ENCODE measurements around the gene PHF2. TPM values are rescaled to one million over a fixed set of nuclear protein-coding genes. Genes with fewer than 3 reads are reported as not detected.

The PHF2 gene
- polyA plus RNA-seq, 1 of the 3 experiments (the other 2 are of a cell fraction), result 11.2 TPM

DNA sequence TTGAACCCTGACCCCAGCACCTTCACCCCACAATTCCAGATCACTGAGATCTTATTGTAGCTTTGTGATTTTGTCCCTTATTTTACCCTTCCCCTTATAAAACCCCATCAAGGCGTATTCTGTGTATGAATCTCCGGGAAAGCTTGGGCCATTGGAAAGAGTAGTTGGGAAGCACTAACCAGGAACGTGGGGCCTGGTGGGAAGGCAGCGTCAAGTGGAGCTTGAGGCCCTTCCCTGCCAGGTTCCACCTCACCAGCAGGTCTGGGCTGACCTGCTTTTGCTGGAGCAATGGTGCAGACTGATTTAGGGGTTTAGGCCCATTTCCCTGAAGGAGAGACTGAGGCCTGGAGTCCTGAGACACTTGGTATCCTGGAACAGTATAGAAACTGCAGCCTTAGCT is 9.3 kb downstream of the PHF2 start:
- H3K4me3 ChIP-seq (ENCODE audit: low read depth in 2 of 2, low read length in 1 of 2), result no peak overlapping the region
- H3K79me2 ChIP-seq (ENCODE audit: insufficient read depth), result peaks cover 86% of the 10 kb centered on the region
- DNase-seq, result no peak
- H3K36me3 ChIP-seq (replicated peaks in 1 of 2; ENCODE audit: control insufficient read depth in 1 of 2, insufficient read depth in 2 of 2, low read length in 1 of 2), result no peaks in the 10 kb centered on the region
- peaks cover 0 to 29% of the 10 kb centered on the region in 2 experiments; a peak in 1 of 4 replicates for H3K4me1 ChIP-seq (ENCODE audit: control insufficient read depth in 1 of 2, insufficient read depth in 2 of 2, low read depth in 1 of 2, low read length in 1 of 2)
- 0 out of 2 replicates have a peak, but pooled peaks cover 5% of the 10 kb centered on the region for H3K9me3 ChIP-seq
- H3K4me2 ChIP-seq, result no peak overlapping the region
- H3K27ac ChIP-seq (ENCODE audit: low read depth in 2 of 2, low read length in 1 of 2), result no peak overlapping the region
- TF ChIP-seq MXI1 (IDR thresholded peaks at IDR 0.05; ENCODE audit: low read depth, low read length) (no peak), RAD21 (IDR thresholded peaks at IDR 0.05; ENCODE audit: low read length) (no peak), SMC3 (IDR thresholded peaks at IDR 0.05; ENCODE audit: low read depth, low read length) (no peak), GABPA (IDR thresholded peaks at IDR 0.05; ENCODE audit: low read depth) (no peak), NRF1 (IDR thresholded peaks at IDR 0.05; ENCODE audit: low read depth, low read length) (no peak), TEAD4 (IDR thresholded peaks at IDR 0.05; ENCODE audit: borderline replicate concordance, insufficient read depth) (no peak), FOXM1 (IDR thresholded peaks at IDR 0.05; ENCODE audit: low read depth) (no peak), GATA2 (CRISPR knock-in tag; IDR thresholded peaks at IDR 0.05) (no peak)
- TF ChIP-seq, protein P1, sequence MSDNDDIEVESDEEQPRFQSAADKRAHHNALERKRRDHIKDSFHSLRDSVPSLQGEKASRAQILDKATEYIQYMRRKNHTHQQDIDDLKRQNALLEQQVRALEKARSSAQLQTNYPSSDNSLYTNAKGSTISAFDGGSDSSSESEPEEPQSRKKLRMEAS (IDR thresholded peaks at IDR 0.05; ENCODE audit: low read depth), result no peak
- TF ChIP-seq, protein P2, sequence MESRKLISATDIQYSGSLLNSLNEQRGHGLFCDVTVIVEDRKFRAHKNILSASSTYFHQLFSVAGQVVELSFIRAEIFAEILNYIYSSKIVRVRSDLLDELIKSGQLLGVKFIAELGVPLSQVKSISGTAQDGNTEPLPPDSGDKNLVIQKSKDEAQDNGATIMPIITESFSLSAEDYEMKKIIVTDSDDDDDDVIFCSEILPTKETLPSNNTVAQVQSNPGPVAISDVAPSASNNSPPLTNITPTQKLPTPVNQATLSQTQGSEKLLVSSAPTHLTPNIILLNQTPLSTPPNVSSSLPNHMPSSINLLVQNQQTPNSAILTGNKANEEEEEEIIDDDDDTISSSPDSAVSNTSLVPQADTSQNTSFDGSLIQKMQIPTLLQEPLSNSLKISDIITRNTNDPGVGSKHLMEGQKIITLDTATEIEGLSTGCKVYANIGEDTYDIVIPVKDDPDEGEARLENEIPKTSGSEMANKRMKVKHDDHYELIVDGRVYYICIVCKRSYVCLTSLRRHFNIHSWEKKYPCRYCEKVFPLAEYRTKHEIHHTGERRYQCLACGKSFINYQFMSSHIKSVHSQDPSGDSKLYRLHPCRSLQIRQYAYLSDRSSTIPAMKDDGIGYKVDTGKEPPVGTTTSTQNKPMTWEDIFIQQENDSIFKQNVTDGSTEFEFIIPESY (IDR thresholded peaks at IDR 0.05; ENCODE audit: borderline replicate concordance, low read depth), result no peak
- TF ChIP-seq, protein P3, sequence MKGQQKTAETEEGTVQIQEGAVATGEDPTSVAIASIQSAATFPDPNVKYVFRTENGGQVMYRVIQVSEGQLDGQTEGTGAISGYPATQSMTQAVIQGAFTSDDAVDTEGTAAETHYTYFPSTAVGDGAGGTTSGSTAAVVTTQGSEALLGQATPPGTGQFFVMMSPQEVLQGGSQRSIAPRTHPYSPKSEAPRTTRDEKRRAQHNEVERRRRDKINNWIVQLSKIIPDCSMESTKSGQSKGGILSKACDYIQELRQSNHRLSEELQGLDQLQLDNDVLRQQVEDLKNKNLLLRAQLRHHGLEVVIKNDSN (IDR thresholded peaks at IDR 0.05; ENCODE audit: borderline replicate concordance, low read depth), result no peak
- TF ChIP-seq, protein P4, sequence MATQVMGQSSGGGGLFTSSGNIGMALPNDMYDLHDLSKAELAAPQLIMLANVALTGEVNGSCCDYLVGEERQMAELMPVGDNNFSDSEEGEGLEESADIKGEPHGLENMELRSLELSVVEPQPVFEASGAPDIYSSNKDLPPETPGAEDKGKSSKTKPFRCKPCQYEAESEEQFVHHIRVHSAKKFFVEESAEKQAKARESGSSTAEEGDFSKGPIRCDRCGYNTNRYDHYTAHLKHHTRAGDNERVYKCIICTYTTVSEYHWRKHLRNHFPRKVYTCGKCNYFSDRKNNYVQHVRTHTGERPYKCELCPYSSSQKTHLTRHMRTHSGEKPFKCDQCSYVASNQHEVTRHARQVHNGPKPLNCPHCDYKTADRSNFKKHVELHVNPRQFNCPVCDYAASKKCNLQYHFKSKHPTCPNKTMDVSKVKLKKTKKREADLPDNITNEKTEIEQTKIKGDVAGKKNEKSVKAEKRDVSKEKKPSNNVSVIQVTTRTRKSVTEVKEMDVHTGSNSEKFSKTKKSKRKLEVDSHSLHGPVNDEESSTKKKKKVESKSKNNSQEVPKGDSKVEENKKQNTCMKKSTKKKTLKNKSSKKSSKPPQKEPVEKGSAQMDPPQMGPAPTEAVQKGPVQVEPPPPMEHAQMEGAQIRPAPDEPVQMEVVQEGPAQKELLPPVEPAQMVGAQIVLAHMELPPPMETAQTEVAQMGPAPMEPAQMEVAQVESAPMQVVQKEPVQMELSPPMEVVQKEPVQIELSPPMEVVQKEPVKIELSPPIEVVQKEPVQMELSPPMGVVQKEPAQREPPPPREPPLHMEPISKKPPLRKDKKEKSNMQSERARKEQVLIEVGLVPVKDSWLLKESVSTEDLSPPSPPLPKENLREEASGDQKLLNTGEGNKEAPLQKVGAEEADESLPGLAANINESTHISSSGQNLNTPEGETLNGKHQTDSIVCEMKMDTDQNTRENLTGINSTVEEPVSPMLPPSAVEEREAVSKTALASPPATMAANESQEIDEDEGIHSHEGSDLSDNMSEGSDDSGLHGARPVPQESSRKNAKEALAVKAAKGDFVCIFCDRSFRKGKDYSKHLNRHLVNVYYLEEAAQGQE (IDR thresholded peaks at IDR 0.05; ENCODE audit: low read depth, low read length), result no peak
- TF ChIP-seq, protein P5, sequence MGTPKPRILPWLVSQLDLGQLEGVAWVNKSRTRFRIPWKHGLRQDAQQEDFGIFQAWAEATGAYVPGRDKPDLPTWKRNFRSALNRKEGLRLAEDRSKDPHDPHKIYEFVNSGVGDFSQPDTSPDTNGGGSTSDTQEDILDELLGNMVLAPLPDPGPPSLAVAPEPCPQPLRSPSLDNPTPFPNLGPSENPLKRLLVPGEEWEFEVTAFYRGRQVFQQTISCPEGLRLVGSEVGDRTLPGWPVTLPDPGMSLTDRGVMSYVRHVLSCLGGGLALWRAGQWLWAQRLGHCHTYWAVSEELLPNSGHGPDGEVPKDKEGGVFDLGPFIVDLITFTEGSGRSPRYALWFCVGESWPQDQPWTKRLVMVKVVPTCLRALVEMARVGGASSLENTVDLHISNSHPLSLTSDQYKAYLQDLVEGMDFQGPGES (IDR thresholded peaks at IDR 0.05; ENCODE audit: low read depth, low read length), result no peak
- H4K20me1 ChIP-seq (ENCODE audit: insufficient read depth), result peaks cover 69% of the 10 kb centered on the region
- ChIA-PET POLR2A (no interaction called here), CTCF (no interaction called here)
- 95% methylated on average over 4 of the region's 4 CpGs for WGBS (ENCODE audit: low lambda C conversion rate)
- no peak overlapping the region for H2AFZ ChIP-seq (ENCODE audit: low read depth)
- no peaks in the 10 kb centered on the region for H3K27me3 ChIP-seq (ENCODE audit: insufficient read depth)
- H3K9me2 ChIP-seq, result no peaks in the 10 kb centered on the region
- H3F3A ChIP-seq (replicated peaks; ENCODE audit: insufficient read depth), result no peaks in the 10 kb centered on the region
- H3K9ac ChIP-seq, result no peak overlapping the region

All from SK-N-SH (cell line).